ENCODE measurements around the gene AVPR2. TPM values are rescaled to one million over a fixed set of nuclear protein-coding genes. Genes with fewer than 3 reads are reported as not detected.

Gene AVPR2
- polyA plus RNA-seq, 2 of the 4 experiments (the other 2 are of a cell fraction): not detected

DNA sequence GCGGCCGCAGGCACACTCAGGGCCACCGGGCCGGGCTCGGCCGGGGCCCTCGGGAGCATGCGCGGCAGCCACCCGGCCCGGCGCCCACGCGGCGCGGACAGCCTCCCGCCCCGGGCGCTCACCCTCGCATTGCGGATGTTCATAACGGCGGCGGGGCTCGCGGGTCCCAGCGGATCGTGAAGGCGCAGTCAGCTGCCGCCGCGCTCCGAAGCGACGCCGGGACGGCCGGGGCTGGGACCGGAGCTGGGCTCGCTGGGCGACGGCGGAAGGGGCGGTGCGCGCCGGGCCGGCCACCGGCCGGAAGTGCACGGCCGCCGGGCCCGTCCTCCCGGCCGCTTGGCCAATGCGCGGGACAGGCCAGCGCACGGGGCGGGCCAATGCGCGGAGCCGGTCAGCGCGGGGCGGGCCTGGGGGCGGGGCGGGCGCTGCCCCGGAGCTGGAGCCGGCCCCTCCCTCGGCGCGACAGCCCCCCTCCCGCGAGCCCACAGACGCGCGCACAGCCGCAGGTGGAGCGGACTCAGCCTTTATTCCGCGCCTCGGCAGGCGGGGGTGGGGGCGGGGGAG lies 30.4 kb downstream of the AVPR2 start, which contains the start of gene NAA10:
TSS of gene NAA10 (minus strand) at position 276 of the 564 bp plus-strand sequence. CDS start at position 143, 133 bp downstream.
- no CpG with 5 or more reads among the region's 87 CpGs for WGBS (ENCODE audit: missing lambda C conversion rate)
- POLR2A ChIA-PET: interaction anchor here (0.5 to 1.0 kb wide), 5 partner anchors 10 to 993 kb away, joined by 3 to 4 read pairs (median 3); partner anchors contain the start of gene HCFC1

DNA sequence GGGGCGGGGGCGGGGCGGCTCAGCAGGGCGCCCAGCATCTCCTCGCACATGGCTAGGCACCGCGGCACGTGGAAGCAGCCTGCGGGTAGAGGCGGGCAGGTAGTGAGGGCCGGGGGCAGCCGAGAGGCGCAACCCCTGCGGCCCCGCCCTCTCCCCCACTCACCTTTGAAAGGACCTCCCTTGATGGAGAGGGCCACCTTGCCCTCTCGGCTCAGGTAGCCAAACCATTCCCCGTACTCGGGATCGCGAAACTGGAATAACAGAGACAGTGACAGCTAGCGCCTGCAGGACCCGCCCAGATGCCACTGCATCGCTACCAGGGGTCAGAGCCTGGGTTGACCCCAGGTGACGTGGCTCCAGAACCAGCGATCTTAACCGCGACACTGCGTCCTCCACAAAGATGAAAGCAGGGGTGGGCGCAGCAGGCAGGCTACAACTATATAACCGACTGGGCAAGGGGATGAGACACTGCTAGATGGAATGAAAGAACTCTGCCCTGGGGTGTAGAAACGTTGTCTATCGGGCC lies 30.9 kb downstream of the AVPR2 start:
- Histone ChIP-seq H3K4me1 (peaks cover 9% of the 10 kb centered on the region; the same call in 1 of the 3 replicates), H3K4me3 (peak overlapping the region; percentile 91), H3K4me2 (peak overlapping the region; percentile 98), H3K9me3 (no peaks in the 10 kb centered on the region), H3K27ac (peak overlapping the region; percentile 86 to 92)
- DNase-seq (ENCODE audit: low read depth in 1 of 2, low spot score in 1 of 2): no peak
- CTCF ChIA-PET: interaction anchor here (0.6 to 25.1 kb wide), 3 partner anchors 10 to 75 kb away, joined by 4 to 363 read pairs (median 26); partner anchors contain the start of gene RENBP
- 0 out of 2 replicates have a peak, but pooled peaks have one; percentile 3 for TF ChIP-seq MYC (IDR thresholded peaks at IDR 0.05; ENCODE audit: borderline replicate concordance, low read length)
- TF ChIP-seq GATA3 (IDR thresholded peaks at IDR 0.05; ENCODE audit: borderline replicate concordance): no peak
- TF ChIP-seq, protein P1, sequence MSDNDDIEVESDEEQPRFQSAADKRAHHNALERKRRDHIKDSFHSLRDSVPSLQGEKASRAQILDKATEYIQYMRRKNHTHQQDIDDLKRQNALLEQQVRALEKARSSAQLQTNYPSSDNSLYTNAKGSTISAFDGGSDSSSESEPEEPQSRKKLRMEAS (IDR thresholded peaks at IDR 0.05): peak; percentile 44; the same call in 1 of the 2 replicates
- peak; percentile 36 to 54 for ATAC-seq
- POLR2A ChIA-PET: interaction anchor here (0.5 to 1.0 kb wide), 5 partner anchors 10 to 994 kb away, joined by 3 to 4 read pairs (median 3); partner anchors contain the start of gene HCFC1
- WGBS (ENCODE audit: missing lambda C conversion rate): 36% methylated on average over 9 of the region's 32 CpGs
- no peak for FAIRE-seq

More for the DNA sequence above, 30.4 kb downstream of the AVPR2 start, which contains the start of gene NAA10:
- TF ChIP-seq, protein P2, sequence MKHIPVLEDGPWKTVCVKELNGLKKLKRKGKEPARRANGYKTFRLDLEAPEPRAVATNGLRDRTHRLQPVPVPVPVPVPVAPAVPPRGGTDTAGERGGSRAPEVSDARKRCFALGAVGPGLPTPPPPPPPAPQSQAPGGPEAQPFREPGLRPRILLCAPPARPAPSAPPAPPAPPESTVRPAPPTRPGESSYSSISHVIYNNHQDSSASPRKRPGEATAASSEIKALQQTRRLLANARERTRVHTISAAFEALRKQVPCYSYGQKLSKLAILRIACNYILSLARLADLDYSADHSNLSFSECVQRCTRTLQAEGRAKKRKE (CRISPR knock-in tag; IDR thresholded peaks at IDR 0.05; ENCODE audit: low read depth): no peak
- TF ChIP-seq POLR2A (IDR thresholded peaks at IDR 0.05; ENCODE audit: low read length): peak; percentile 63
- no peak for TF ChIP-seq EHMT2 (IDR thresholded peaks at IDR 0.05; ENCODE audit: low read depth)
- TF ChIP-seq, protein P3, sequence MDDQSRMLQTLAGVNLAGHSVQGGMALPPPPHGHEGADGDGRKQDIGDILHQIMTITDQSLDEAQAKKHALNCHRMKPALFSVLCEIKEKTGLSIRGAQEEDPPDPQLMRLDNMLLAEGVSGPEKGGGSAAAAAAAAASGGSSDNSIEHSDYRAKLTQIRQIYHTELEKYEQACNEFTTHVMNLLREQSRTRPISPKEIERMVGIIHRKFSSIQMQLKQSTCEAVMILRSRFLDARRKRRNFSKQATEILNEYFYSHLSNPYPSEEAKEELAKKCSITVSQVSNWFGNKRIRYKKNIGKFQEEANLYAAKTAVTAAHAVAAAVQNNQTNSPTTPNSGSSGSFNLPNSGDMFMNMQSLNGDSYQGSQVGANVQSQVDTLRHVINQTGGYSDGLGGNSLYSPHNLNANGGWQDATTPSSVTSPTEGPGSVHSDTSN (IDR thresholded peaks at IDR 0.05): no peak
- TF ChIP-seq, protein P4, sequence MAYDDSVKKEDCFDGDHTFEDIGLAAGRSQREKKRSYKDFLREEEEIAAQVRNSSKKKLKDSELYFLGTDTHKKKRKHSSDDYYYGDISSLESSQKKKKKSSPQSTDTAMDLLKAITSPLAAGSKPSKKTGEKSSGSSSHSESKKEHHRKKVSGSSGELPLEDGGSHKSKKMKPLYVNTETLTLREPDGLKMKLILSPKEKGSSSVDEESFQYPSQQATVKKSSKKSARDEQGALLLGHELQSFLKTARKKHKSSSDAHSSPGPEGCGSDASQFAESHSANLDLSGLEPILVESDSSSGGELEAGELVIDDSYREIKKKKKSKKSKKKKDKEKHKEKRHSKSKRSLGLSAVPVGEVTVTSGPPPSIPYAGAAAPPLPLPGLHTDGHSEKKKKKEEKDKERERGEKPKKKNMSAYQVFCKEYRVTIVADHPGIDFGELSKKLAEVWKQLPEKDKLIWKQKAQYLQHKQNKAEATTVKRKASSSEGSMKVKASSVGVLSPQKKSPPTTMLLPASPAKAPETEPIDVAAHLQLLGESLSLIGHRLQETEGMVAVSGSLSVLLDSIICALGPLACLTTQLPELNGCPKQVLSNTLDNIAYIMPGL (CRISPR knock-in tag; IDR thresholded peaks at IDR 0.05; ENCODE audit: borderline replicate concordance): no peak
- peak in 1 of 2 experiments; percentile 78; a peak in 2 of 5 replicates for TF ChIP-seq JUN (IDR thresholded peaks at IDR 0.05)
- no peak for TF ChIP-seq RNF2 (IDR thresholded peaks at IDR 0.05; ENCODE audit: borderline replicate concordance, low read depth)
- 0 out of 2 replicates have a peak, but pooled peaks have one; percentile 12 for TF ChIP-seq MYC (IDR thresholded peaks at IDR 0.05; ENCODE audit: borderline replicate concordance, low read length)
- no peak for TF ChIP-seq HOXB13 (CRISPR knock-in tag; IDR thresholded peaks at IDR 0.05; ENCODE audit: low read depth)
- TF ChIP-seq, protein P5, sequence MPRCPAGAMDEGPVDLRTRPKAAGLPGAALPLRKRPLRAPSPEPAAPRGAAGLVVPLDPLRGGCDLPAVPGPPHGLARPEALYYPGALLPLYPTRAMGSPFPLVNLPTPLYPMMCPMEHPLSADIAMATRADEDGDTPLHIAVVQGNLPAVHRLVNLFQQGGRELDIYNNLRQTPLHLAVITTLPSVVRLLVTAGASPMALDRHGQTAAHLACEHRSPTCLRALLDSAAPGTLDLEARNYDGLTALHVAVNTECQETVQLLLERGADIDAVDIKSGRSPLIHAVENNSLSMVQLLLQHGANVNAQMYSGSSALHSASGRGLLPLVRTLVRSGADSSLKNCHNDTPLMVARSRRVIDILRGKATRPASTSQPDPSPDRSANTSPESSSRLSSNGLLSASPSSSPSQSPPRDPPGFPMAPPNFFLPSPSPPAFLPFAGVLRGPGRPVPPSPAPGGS (IDR thresholded peaks at IDR 0.05): 0 out of 3 replicates have a peak, but pooled peaks have one; percentile 57
- H3K4me2 ChIP-seq: peak within 1 kb of the TSS; percentile 98
- ATAC-seq (peak; percentile 95 to 96), DNase-seq (ENCODE audit: low read depth in 1 of 2, low spot score in 1 of 2) (peak; percentile 72), FAIRE-seq (no peak)
- H3K9me3 ChIP-seq: no peaks in the 10 kb centered on the region
- peak within 1 kb of the TSS; percentile 91 for H3K4me3 ChIP-seq
- H3K4me1 ChIP-seq: peaks cover 9% of the 10 kb centered on the region; the same call in 1 of the 3 replicates
- H3K27ac ChIP-seq: peak within 1 kb of the TSS; percentile 86 to 92
- CTCF ChIA-PET: interaction anchor here (4.5 to 25.1 kb wide), 2 partner anchors 10 to 12 kb away, joined by 26 to 363 read pairs; partner anchors contain the start of gene RENBP

DNA sequence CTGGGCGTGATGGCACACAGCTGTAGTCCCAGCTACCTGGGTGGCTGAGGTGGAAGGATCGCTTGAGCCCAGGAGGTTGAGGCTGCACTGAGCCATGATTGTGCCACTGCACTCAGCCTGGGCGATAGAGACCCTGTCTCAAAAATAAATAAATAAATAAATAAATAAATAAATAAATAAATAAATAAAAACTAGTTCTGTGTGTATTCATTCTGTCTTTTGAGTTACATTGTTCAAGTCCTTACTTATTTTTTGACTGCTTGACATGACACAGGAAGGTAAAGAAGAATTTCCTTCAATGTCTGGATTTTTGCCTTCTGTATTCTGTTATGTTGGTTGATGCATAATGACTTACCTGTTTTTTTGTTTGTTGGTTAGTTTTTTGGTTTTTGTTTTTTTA lies 32.6 kb downstream of the AVPR2 start:
- TF ChIP-seq, protein P6, sequence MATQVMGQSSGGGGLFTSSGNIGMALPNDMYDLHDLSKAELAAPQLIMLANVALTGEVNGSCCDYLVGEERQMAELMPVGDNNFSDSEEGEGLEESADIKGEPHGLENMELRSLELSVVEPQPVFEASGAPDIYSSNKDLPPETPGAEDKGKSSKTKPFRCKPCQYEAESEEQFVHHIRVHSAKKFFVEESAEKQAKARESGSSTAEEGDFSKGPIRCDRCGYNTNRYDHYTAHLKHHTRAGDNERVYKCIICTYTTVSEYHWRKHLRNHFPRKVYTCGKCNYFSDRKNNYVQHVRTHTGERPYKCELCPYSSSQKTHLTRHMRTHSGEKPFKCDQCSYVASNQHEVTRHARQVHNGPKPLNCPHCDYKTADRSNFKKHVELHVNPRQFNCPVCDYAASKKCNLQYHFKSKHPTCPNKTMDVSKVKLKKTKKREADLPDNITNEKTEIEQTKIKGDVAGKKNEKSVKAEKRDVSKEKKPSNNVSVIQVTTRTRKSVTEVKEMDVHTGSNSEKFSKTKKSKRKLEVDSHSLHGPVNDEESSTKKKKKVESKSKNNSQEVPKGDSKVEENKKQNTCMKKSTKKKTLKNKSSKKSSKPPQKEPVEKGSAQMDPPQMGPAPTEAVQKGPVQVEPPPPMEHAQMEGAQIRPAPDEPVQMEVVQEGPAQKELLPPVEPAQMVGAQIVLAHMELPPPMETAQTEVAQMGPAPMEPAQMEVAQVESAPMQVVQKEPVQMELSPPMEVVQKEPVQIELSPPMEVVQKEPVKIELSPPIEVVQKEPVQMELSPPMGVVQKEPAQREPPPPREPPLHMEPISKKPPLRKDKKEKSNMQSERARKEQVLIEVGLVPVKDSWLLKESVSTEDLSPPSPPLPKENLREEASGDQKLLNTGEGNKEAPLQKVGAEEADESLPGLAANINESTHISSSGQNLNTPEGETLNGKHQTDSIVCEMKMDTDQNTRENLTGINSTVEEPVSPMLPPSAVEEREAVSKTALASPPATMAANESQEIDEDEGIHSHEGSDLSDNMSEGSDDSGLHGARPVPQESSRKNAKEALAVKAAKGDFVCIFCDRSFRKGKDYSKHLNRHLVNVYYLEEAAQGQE (IDR thresholded peaks at IDR 0.05): no peak
- TF ChIP-seq CHD4 (IDR thresholded peaks at IDR 0.05; ENCODE audit: borderline replicate concordance) (no peak), ZC3H11A (IDR thresholded peaks at IDR 0.05) (peak; percentile 87)
- no peaks in the 10 kb centered on the region for H3K9me3 ChIP-seq
- CTCF ChIA-PET: interaction anchor here (17.9 to 25.1 kb wide), 2 partner anchors 8 kb away, joined by 363 read pairs; partner anchors contain the start of genes ARHGAP4, NAA10 and RENBP
- no peak overlapping the region for H3K27ac ChIP-seq
- ATAC-seq: no peak
- no peak overlapping the region for H3K4me3 ChIP-seq
- H3K4me1 ChIP-seq: peaks cover 9% of the 10 kb centered on the region; the same call in 1 of the 3 replicates
- FAIRE-seq: no peak
- DNase-seq (ENCODE audit: low read depth in 1 of 2, low spot score in 1 of 2): no peak
- POLR2A ChIA-PET: interaction anchor here (1.5 kb wide), 1 partner anchor 9 kb away, joined by 6 read pairs; no protein-coding TSS in a partner anchor
- 92% methylated on average over 3 of the region's 3 CpGs for WGBS (ENCODE audit: missing lambda C conversion rate)
- no peak overlapping the region for H3K4me2 ChIP-seq
